IPS DF 6.9 (cell line): ENCODE results near the gene GMEB2.
"Not testable (repeated sequence)": the region's sequence is repeated elsewhere in the genome, so short reads cannot be mapped to it uniquely, and the experiment has no call there.

ENCODE experiments used
- DNase-seq: peaks from one replicate; pipeline ENCODE4 v3.0.0-alpha.2; 2013; ENCODE audit warnings: low read depth, low spot score
- H3K27ac ChIP-seq: one replicate; pipeline ENCODE4 v1.5.1; 2013; ENCODE audit warnings: low read length, control low read depth
- H3K27me3 ChIP-seq: 2 replicates; pipeline ENCODE4 v1.6.1; 2013; ENCODE audit warnings: mild to moderate bottlenecking, low read length; ENCODE audit not compliant: control insufficient read depth, insufficient read depth
- H3K36me3 ChIP-seq: 2 replicates; pipeline ENCODE4 v1.6.1; 2013; ENCODE audit warnings: low read length; ENCODE audit not compliant: control insufficient read depth, insufficient read depth
- H3K4me1 ChIP-seq: 2 replicates; pipeline ENCODE4 v1.6.1; 2013; ENCODE audit warnings: low read length; ENCODE audit not compliant: control insufficient read depth, insufficient read depth
- H3K4me3 ChIP-seq: 2 replicates; pipeline ENCODE4 v1.5.1; 2013; ENCODE audit warnings: mild to moderate bottlenecking, low read length
- H3K9me3 ChIP-seq: 2 replicates; pipeline ENCODE4 v1.6.1; 2013; ENCODE audit warnings: low read length, inconsistent platforms; ENCODE audit not compliant: control insufficient read depth, insufficient read depth
- WGBS: extraction: QIAGEN DNeasy Blood & Tissue Kit; methylation state at CpG from one replicate; pipeline ENCODE4 v1.1.7; 2013; ENCODE audit warnings: mixed read lengths, missing lambda C conversion rate; ENCODE audit not compliant: insufficient read length, insufficient coverage; 5-methylcytosine and 5-hydroxymethylcytosine counted together

Gene GMEB2

GRCh38 chr20:63657937-63658748 is 31.2 kb upstream of the GMEB2 start, which contains the start of gene RTEL1:
Gene RTEL1 (plus strand): TSS chr20:63658312. CDS start chr20:63659403, 1,091 bp downstream.
- Histone ChIP-seq H3K27ac (no peak within 1 kb of the TSS), H3K36me3 (peaks cover 13% of the 10 kb centered on the region), H3K4me3 (peak within 1 kb of the TSS; percentile 82), H3K4me1 (peaks cover 6% of the 10 kb centered on the region; the same call in 1 of the 2 replicates), H3K9me3 (no peaks in the 10 kb centered on the region), H3K27me3 (no peaks in the 10 kb centered on the region)
- DNase-seq: peak; percentile 70
- no CpG with 5 or more reads among the region's 73 CpGs for WGBS

- Histone ChIP-seq H3K27me3 (no peaks in the 10 kb centered on the region), H3K4me1 (peaks cover 6% of the 10 kb centered on the region; the same call in 1 of the 2 replicates), H3K36me3 (peaks cover 8% of the 10 kb centered on the region), H3K27ac (no peak overlapping the region), H3K4me3 (no peak overlapping the region; the same call in 1 of the 2 replicates), H3K9me3 (no peaks in the 10 kb centered on the region)
- DNase-seq: no peak
- no CpG with 5 or more reads among the region's 31 CpGs for WGBS
These were observed 30.5 kb upstream of the GMEB2 start for GRCh38 chr20:63657260-63657936.

- H3K27ac ChIP-seq: no peak overlapping the region
- H3K4me3 ChIP-seq: no peak overlapping the region
- no peaks in the 10 kb centered on the region for H3K27me3 ChIP-seq
- H3K9me3 ChIP-seq: no peaks in the 10 kb centered on the region
- H3K4me1 ChIP-seq: peaks cover 6% of the 10 kb centered on the region; the same call in 1 of the 2 replicates
- WGBS: no CpG with 5 or more reads among the region's 3 CpGs
- no peak for DNase-seq
- H3K36me3 ChIP-seq: no peaks in the 10 kb centered on the region
These were observed 29.6 kb upstream of the GMEB2 start for GRCh38 chr20:63656451-63656850.

GRCh38 chr20:63655249-63655648 is 28.3 kb upstream of the GMEB2 start:
- no peak overlapping the region for H3K27ac ChIP-seq
- no CpG with 5 or more reads among the region's 4 CpGs for WGBS

GRCh38 chr20:63653974-63654668 is 27.2 kb upstream of the GMEB2 start:
- no peaks in the 10 kb centered on the region for H3K27me3 ChIP-seq
- H3K4me3 ChIP-seq: peak overlapping the region; percentile 70; the same call in 1 of the 2 replicates
- H3K36me3 ChIP-seq: no peaks in the 10 kb centered on the region
- H3K9me3 ChIP-seq: no peaks in the 10 kb centered on the region
- no peak for DNase-seq
- peaks cover 4% of the 10 kb centered on the region; the same call in 1 of the 2 replicates for H3K4me1 ChIP-seq
- no peak overlapping the region for H3K27ac ChIP-seq
- WGBS: no CpG with 5 or more reads among the region's 15 CpGs

More at GRCh38 chr20:63655249-63655648, 28.3 kb upstream of the GMEB2 start:
- no peaks in the 10 kb centered on the region for H3K36me3 ChIP-seq
- H3K9me3 ChIP-seq: no peaks in the 10 kb centered on the region
- DNase-seq: no peak
- peaks cover 6% of the 10 kb centered on the region; the same call in 1 of the 2 replicates for H3K4me1 ChIP-seq
- H3K27me3 ChIP-seq: no peaks in the 10 kb centered on the region
- H3K4me3 ChIP-seq: no peak overlapping the region

- Histone ChIP-seq H3K27ac (no peak within 1 kb of the TSS), H3K36me3 (no peaks in the 10 kb centered on the region), H3K4me1 (peaks cover 3% of the 10 kb centered on the region; the same call in 1 of the 2 replicates), H3K27me3 (no peaks in the 10 kb centered on the region), H3K4me3 (peak within 1 kb of the TSS; percentile 70; the same call in 1 of the 2 replicates), H3K9me3 (no peaks in the 10 kb centered on the region)
- DNase-seq: peak; percentile 71
- no CpG with 5 or more reads among the region's 73 CpGs for whole genome bisulfite sequencing
These were observed 26.4 kb upstream of the GMEB2 start, which contains the start of gene STMN3 for GRCh38 chr20:63653041-63653973. Gene STMN3 (minus strand): TSS chr20:63653424. CDS start chr20:63653345, 79 bp downstream.

GRCh38 chr20:63652192-63652980 is 25.5 kb upstream of the GMEB2 start:
- no CpG with 5 or more reads among the region's 91 CpGs for WGBS
- Histone ChIP-seq H3K27ac (no peak overlapping the region), H3K36me3 (no peaks in the 10 kb centered on the region), H3K9me3 (no peaks in the 10 kb centered on the region), H3K27me3 (no peaks in the 10 kb centered on the region), H3K4me3 (peak overlapping the region; percentile 52; the same call in 1 of the 2 replicates), H3K4me1 (peaks cover 3% of the 10 kb centered on the region; the same call in 1 of the 2 replicates)
- no peak for DNase-seq

GRCh38 chr20:63651942-63652191 is 25.0 kb upstream of the GMEB2 start:
- no CpG with 5 or more reads among the region's 11 CpGs for WGBS
- Histone ChIP-seq H3K4me3 (peak overlapping the region; percentile 52; the same call in 1 of the 2 replicates), H3K27me3 (no peaks in the 10 kb centered on the region), H3K36me3 (no peaks in the 10 kb centered on the region), H3K4me1 (peaks cover 2% of the 10 kb centered on the region; the same call in 1 of the 2 replicates), H3K27ac (no peak overlapping the region), H3K9me3 (no peaks in the 10 kb centered on the region)
- DNase-seq: no peak

- no CpG with 5 or more reads among the region's 25 CpGs for WGBS
- not testable (repeated sequence) for H3K4me1 ChIP-seq, DNase-seq, H3K36me3 ChIP-seq, H3K4me3 ChIP-seq, H3K27me3 ChIP-seq, H3K9me3 ChIP-seq, H3K27ac ChIP-seq
These were observed 23.6 kb upstream of the GMEB2 start for GRCh38 chr20:63650486-63650885.
